GM12891 (cell line): Measurements from ENCODE around the gene BCL2.

Experiments
- DNase-seq: peaks from one replicate; pipeline ENCODE4 v3.0.0; 2011; ENCODE audit warnings: low spot score; ENCODE audit not compliant: insufficient read length
- FAIRE-seq: peaks from 2 replicates; lab custom pipeline; 2011; peaks lifted over from hg19 to GRCh38; lab: Jason Lieb, UNC
- PAX5 ChIP-seq: IDR thresholded peaks from 2 replicates; pipeline ENCODE4 v1.6.1; 2011; ENCODE audit warnings: low read length, moderate library complexity, mild to moderate bottlenecking; ENCODE audit not compliant: insufficient read depth, severe bottlenecking
- POLR2A ChIP-seq: IDR thresholded peaks from 2 replicates; pipeline ENCODE4 v1.6.1; 2011; ENCODE audit warnings: low read depth, low read length, control low read depth
- POLR2AphosphoS5 ChIP-seq: IDR thresholded peaks from 2 replicates; pipeline ENCODE4 v1.6.1; 2011; ENCODE audit warnings: low read depth, low read length, control low read depth
- POU2F2 ChIP-seq: IDR thresholded peaks from 2 replicates; pipeline ENCODE4 v1.6.1; 2011; ENCODE audit warnings: low read depth, mild to moderate bottlenecking, control low read depth, low read length, moderate library complexity
- SPI1 ChIP-seq: IDR thresholded peaks from 2 replicates; pipeline ENCODE4 v1.6.1; 2011; ENCODE audit warnings: low read depth, low read length, control low read depth
- TAF1 ChIP-seq: IDR thresholded peaks from 2 replicates; pipeline ENCODE4 v1.6.1; 2011; ENCODE audit warnings: low read depth, low read length, control low read depth

The BCL2 gene

GRCh38 chr18:63247926-63248325 lies 71.6 kb downstream of the BCL2 start:
- no peak for TF ChIP-seq POLR2AphosphoS5
- no peak for TF ChIP-seq POLR2A
- no peak for TF ChIP-seq TAF1
- TF ChIP-seq SPI1 = no peak
- no peak for TF ChIP-seq PAX5
- no peak for TF ChIP-seq POU2F2
- no peak for DNase-seq
- no peak for FAIRE-seq

- TF ChIP-seq POU2F2 (no peak), POLR2A (no peak), TAF1 (no peak), POLR2AphosphoS5 (no peak), SPI1 (no peak), PAX5 (no peak)
- DNase-seq = no peak
- no peak for FAIRE-seq
Observed at GRCh38 chr18:63247506-63247905, 72.1 kb downstream of the BCL2 start.

GRCh38 chr18:63245600-63245999 lies 74.0 kb downstream of the BCL2 start:
- DNase-seq (no peak), FAIRE-seq (no peak)
- TF ChIP-seq TAF1 (no peak), SPI1 (no peak), POLR2AphosphoS5 (no peak), POU2F2 (no peak)

GRCh38 chr18:63244607-63245006 lies 75.0 kb downstream of the BCL2 start:
- no peak for FAIRE-seq
- DNase-seq = no peak
- TF ChIP-seq SPI1 = no peak
- TF ChIP-seq PAX5 = no peak
- no peak for TF ChIP-seq TAF1
- no peak for TF ChIP-seq POLR2AphosphoS5
- TF ChIP-seq POLR2A = no peak
- TF ChIP-seq POU2F2 = no peak

- peak; percentile 66 for FAIRE-seq
- DNase-seq = no peak
- TF ChIP-seq POLR2AphosphoS5 (no peak), PAX5 (no peak), TAF1 (no peak)
Observed at GRCh38 chr18:63241760-63242159, 77.8 kb downstream of the BCL2 start.

GRCh38 chr18:63241317-63241712 lies 78.3 kb downstream of the BCL2 start:
- TF ChIP-seq POLR2A = no peak
- DNase-seq (no peak), FAIRE-seq (no peak)

- DNase-seq (no peak), FAIRE-seq (no peak)
- TF ChIP-seq POLR2AphosphoS5 (no peak), POU2F2 (no peak), SPI1 (no peak), TAF1 (no peak), PAX5 (no peak), POLR2A (no peak)
Observed at GRCh38 chr18:63240531-63241316, 78.8 kb downstream of the BCL2 start.

- DNase-seq = no peak
- FAIRE-seq = no peak
- TF ChIP-seq PAX5 (no peak), POLR2A (no peak), SPI1 (no peak), TAF1 (no peak), POLR2AphosphoS5 (no peak), POU2F2 (no peak)
Observed at GRCh38 chr18:63238693-63239075, 80.9 kb downstream of the BCL2 start.

- no peak for FAIRE-seq
- DNase-seq = no peak
Observed at GRCh38 chr18:63237881-63238692, 81.5 kb downstream of the BCL2 start.

More at GRCh38 chr18:63237881-63238692, 81.5 kb downstream of the BCL2 start:
- TF ChIP-seq SPI1 = no peak
- TF ChIP-seq POU2F2 = no peak
- no peak for TF ChIP-seq POLR2AphosphoS5
- TF ChIP-seq POLR2A = no peak
- no peak for TF ChIP-seq PAX5
- TF ChIP-seq TAF1 = no peak
